GM23248 (cell line): ENCODE results near the gene ST3GAL2. TPM values are rescaled to one million over a fixed set of nuclear protein-coding genes. Genes with fewer than 3 reads are reported as not detected.
A peak's percentile ranks its signal among the peaks of the same experiment; 100 is the strongest.

Experiments used
- DNase-seq: peaks from one replicate; pipeline ENCODE4 v3.0.0-alpha.2; 2015
- H2AFZ ChIP-seq: fragments of 200-600 bp; sonication (generic); 2 replicates; pipeline ENCODE4 v1.6.1; 2016; ENCODE audit warnings: antibody characterized with exemption
- H3F3A ChIP-seq: fragments of 200-600 bp; sonication (generic); 2 replicates; pipeline ENCODE4 v1.6.1; 2016; ENCODE audit warnings: mild to moderate bottlenecking, antibody characterized with exemption, mixed run types; ENCODE audit not compliant: insufficient read depth
- H3K27ac ChIP-seq: fragments of 200-600 bp; sonication (generic); 2 replicates; pipeline ENCODE4 v1.5.1; 2016; ENCODE audit warnings: mild to moderate bottlenecking
- H3K27me3 ChIP-seq: fragments of 200-600 bp; sonication (generic); replicated peaks from 2 replicates; pipeline ENCODE4 v1.6.1; 2016; ENCODE audit warnings: mild to moderate bottlenecking; ENCODE audit not compliant: insufficient read depth
- H3K36me3 ChIP-seq: fragments of 200-600 bp; sonication (generic); 2 replicates; pipeline ENCODE4 v1.6.1; 2016; ENCODE audit warnings: low read depth, mild to moderate bottlenecking
- H3K4me1 ChIP-seq: fragments of 200-600 bp; sonication (generic); 2 replicates; pipeline ENCODE4 v1.6.1; 2016; ENCODE audit warnings: mild to moderate bottlenecking; ENCODE audit not compliant: insufficient read depth
- H3K4me2 ChIP-seq: fragments of 200-600 bp; sonication (generic); one replicate; pipeline ENCODE4 v1.6.1; 2016; ENCODE audit warnings: mild to moderate bottlenecking; ENCODE audit not compliant: unreplicated experiment
- H3K4me3 ChIP-seq: fragments of 200-600 bp; sonication (generic); 2 replicates; pipeline ENCODE4 v1.5.1; 2016; ENCODE audit warnings: mild to moderate bottlenecking
- H3K79me2 ChIP-seq: fragments of 200-600 bp; sonication (generic); 2 replicates; pipeline ENCODE4 v1.6.1; 2016; ENCODE audit warnings: mild to moderate bottlenecking; ENCODE audit not compliant: insufficient read depth
- H3K9ac ChIP-seq: fragments of 200-600 bp; sonication (generic); 2 replicates; pipeline ENCODE4 v1.6.1; 2016; ENCODE audit warnings: mild to moderate bottlenecking
- H3K9me2 ChIP-seq: fragments of 200-600 bp; sonication (generic); 2 replicates; pipeline ENCODE4 v1.6.1; 2016; ENCODE audit warnings: mixed run types, mild to moderate bottlenecking, moderate library complexity; ENCODE audit not compliant: insufficient read depth
- H3K9me3 ChIP-seq: fragments of 200-600 bp; sonication (generic); one replicate; pipeline ENCODE4 v1.6.1; 2017; ENCODE audit warnings: low read depth
- H4K20me1 ChIP-seq: fragments of 200-600 bp; sonication (generic); 2 replicates; pipeline ENCODE4 v1.6.0; 2016; ENCODE audit not compliant: insufficient read depth
- EZH2 ChIP-seq: fragments of 200-600 bp; sonication (generic); IDR thresholded peaks from 2 replicates; pipeline ENCODE4 v1.6.1; 2018; ENCODE audit warnings: antibody characterized with exemption, mild to moderate bottlenecking; ENCODE audit not compliant: insufficient read depth, poor library complexity, severe bottlenecking
- EZH2phosphoT487 ChIP-seq: fragments of 200-600 bp; sonication (generic); IDR thresholded peaks from 2 replicates; pipeline ENCODE4 v1.6.1; 2018; ENCODE audit warnings: antibody characterized with exemption, moderate library complexity, mild to moderate bottlenecking, low read depth; ENCODE audit not compliant: insufficient read depth
- WGBS, 2 experiments: methylation state at CpG; one replicate each; pipeline ENCODE4 v1.1.6; 2015 to 2017; ENCODE audit warnings: low lambda C conversion rate in 2 of 2, low coverage in 1 of 2; ENCODE audit errors: missing lambda C conversion rate in 2 of 2; 5-methylcytosine and 5-hydroxymethylcytosine counted together
- in situ Hi-C: fragments of 300-500 bp; cut with MboI; formaldehyde crosslinking; loops from 2 replicates; pipeline ENCODE4 v1.15.0; 2020
- polyA plus RNA-seq: library from polyadenylated mRNA; unstranded; fragments of >200 nt; fragmentation: Nextera tagmentation; extraction: Ambion mirVana; gene quantifications from 2 replicates; pipeline ENCODE4 v1.2.1, GENCODE V29; 2016
- total RNA-seq: library from RNA; depleted of rRNA; stranded (reverse); fragments of >200 nt; shearing (Covaris generic); gene quantifications from 2 replicates; pipeline ENCODE4 v1.2.3, GENCODE V29; 2014

ST3GAL2 gene
- total and polyA plus RNA-seq, 2 experiments from 2014 or later: 10.8 to 32.5 TPM

GRCh38 chr16:70481929-70482536, 43.1 kb upstream of the ST3GAL2 start:
- DNase-seq: peak; percentile 73
- Histone ChIP-seq H2AFZ (no peak overlapping the region; the same call in 1 of the 2 replicates), H3K27ac (peak overlapping the region; percentile 52), H4K20me1 (no peaks in the 10 kb centered on the region), H3K4me1 (peaks cover 14% of the 10 kb centered on the region), H3K9me3 (no peaks in the 10 kb centered on the region), H3F3A (peaks cover 22% of the 10 kb centered on the region), H3K79me2 (no peaks in the 10 kb centered on the region), H3K9me2 (no peaks in the 10 kb centered on the region), H3K4me2 (no peak overlapping the region), H3K4me3 (no peak overlapping the region), H3K9ac (no peak overlapping the region), H3K27me3 (no peaks in the 10 kb centered on the region), H3K36me3 (no peaks in the 10 kb centered on the region; the same call in 1 of the 2 replicates)
- WGBS, 2 experiments: 79% methylated on average over 7 of the region's 7 CpGs
- in situ Hi-C loops: no loop called here
- TF ChIP-seq EZH2phosphoT487 (no peak), EZH2 (no peak)

DNA sequence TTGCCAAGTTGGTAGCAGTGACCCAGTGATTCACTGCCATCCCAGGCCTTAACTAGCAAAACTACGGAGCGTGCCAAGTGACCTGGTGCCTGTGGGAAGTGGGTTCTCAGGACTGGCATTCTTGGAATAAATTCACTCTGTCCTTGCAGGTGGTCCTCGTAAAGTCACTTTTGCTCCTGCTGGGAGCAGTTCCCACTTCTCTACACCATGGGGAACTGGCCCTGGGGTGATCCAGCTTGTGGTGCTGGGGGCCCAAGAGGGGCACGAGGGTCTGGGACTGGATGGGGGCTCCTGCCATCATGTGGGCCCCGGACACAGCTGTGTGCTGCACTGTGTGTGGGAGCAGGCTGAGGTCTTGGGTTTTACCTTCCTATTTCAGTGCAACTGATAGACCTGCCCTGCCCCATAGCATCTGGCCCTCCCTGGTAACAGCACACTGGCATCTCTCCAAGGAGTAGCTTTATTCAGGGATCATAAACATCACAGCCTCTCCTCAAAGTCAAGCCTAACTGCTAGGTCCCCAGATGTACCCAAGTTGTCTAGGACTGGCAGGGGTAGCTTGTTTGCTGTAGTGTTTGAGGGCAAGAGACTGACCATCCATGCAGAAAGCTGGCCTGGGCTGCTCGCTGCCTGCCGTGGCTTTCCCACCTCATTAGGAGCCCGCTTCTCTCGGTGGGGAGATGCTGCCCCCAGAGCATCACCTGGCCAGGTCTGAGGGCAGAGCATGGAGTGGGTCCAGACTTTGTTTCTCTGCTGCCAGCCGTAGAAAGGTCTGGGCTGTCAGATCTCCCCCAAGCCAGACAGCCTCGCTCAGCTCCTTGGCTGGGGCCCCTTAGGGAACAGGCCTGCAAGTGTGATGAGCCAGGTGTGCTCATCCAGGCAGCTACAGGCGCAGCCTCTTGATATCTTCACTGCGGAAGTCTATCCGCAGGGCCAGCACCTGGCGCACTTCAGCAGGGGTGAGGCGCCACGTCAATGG, 41.5 kb upstream of the ST3GAL2 start:
- H3F3A ChIP-seq: peaks cover 22% of the 10 kb centered on the region
- H3K36me3 ChIP-seq: no peaks in the 10 kb centered on the region; the same call in 1 of the 2 replicates
- no peaks in the 10 kb centered on the region for H3K79me2 ChIP-seq
- no peak overlapping the region for H3K9ac ChIP-seq
- no peaks in the 10 kb centered on the region for H4K20me1 ChIP-seq
- H3K9me3 ChIP-seq: no peaks in the 10 kb centered on the region
- no peaks in the 10 kb centered on the region for H3K9me2 ChIP-seq
- H3K4me1 ChIP-seq: peaks cover 24% of the 10 kb centered on the region
- H2AFZ ChIP-seq: no peak overlapping the region
- no peak overlapping the region for H3K4me2 ChIP-seq
- H3K4me3 ChIP-seq: no peak overlapping the region
- no peak overlapping the region for H3K27ac ChIP-seq
- WGBS, 2 experiments: 94% methylated on average over 16 to 17 of the region's 17 CpGs
- no peaks in the 10 kb centered on the region for H3K27me3 ChIP-seq
- TF ChIP-seq EZH2: no peak
- no peak for TF ChIP-seq EZH2phosphoT487
- no peak for DNase-seq
- in situ Hi-C loops: no loop called here

DNA sequence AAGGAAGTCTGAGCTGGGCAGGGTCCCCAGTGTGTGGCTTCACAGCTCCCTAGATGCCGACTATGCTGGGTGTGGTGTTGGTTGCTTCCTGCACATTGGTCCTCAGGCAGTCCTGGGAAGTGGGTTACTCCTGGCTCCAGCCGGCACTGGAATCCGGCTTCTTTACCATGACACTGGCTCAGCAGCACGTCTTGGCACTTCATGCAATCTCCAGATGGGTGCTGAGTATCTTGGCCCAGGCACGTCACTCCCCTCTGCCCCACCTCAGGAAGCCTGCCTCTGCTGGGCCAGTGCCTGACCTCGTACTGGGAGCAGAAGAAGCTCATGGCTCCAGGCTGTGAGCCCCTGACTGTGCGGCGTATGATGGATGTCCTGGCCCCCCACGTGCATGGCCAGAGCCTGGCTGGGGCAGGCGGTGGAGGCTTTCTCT, 40.0 kb upstream of the ST3GAL2 start:
- no peak for DNase-seq
- H3K79me2 ChIP-seq: no peaks in the 10 kb centered on the region
- H3K27ac ChIP-seq: no peak overlapping the region
- no peak overlapping the region for H3K9ac ChIP-seq
- no peak overlapping the region for H2AFZ ChIP-seq
- WGBS, 2 experiments: 53 to 54% methylated on average over 10 of the region's 10 CpGs
- in situ Hi-C loops: no loop called here
- H3K4me1 ChIP-seq: peaks cover 24% of the 10 kb centered on the region
- H3K27me3 ChIP-seq: no peaks in the 10 kb centered on the region
- no peaks in the 10 kb centered on the region; the same call in 1 of the 2 replicates for H3K36me3 ChIP-seq
- H3F3A ChIP-seq: peaks cover 19% of the 10 kb centered on the region
- H4K20me1 ChIP-seq: no peaks in the 10 kb centered on the region
- no peaks in the 10 kb centered on the region for H3K9me2 ChIP-seq
- H3K9me3 ChIP-seq: no peaks in the 10 kb centered on the region
- no peak for TF ChIP-seq EZH2
- no peak for TF ChIP-seq EZH2phosphoT487
- H3K4me2 ChIP-seq: no peak overlapping the region
- H3K4me3 ChIP-seq: no peak overlapping the region

DNA sequence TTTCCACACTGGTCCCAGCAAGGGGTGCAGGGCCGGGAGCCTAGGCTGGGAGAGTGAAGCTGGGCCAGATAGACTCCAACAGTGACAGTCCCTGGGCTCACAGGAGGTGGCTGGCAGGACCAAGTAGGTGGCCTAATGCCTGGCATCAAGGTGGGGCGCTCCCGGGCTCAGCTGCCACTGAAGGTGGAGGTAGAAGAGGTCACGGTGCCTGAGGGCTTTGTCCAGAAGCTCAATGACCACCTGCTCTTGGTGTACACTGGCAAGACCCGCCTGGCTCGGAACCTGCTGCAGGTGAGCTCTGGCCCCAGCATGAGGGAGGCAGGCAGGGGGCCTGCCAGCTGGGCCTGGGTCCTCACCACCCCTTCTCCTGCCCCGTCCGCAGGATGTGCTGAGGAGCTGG, 39.3 kb upstream of the ST3GAL2 start:
- DNase-seq: no peak
- Histone ChIP-seq H3K9ac (no peak overlapping the region), H3K9me2 (no peaks in the 10 kb centered on the region), H3K4me3 (no peak overlapping the region), H3K4me2 (no peak overlapping the region), H3K27ac (no peak overlapping the region), H3F3A (peaks cover 12% of the 10 kb centered on the region), H3K27me3 (no peaks in the 10 kb centered on the region), H4K20me1 (no peaks in the 10 kb centered on the region), H3K79me2 (no peaks in the 10 kb centered on the region), H2AFZ (no peak overlapping the region), H3K36me3 (no peaks in the 10 kb centered on the region; the same call in 1 of the 2 replicates), H3K4me1 (peaks cover 24% of the 10 kb centered on the region), H3K9me3 (no peaks in the 10 kb centered on the region)
- in situ Hi-C loops: no loop called here
- WGBS, 2 experiments: 94 to 100% methylated on average over 8 of the region's 8 CpGs
- TF ChIP-seq EZH2phosphoT487: no peak
- no peak for TF ChIP-seq EZH2
